ENCODE measurements around the gene PSMC4.

Gene PSMC4

GRCh38 chr19:39993605-39994004 lies 22.6 kb downstream of the PSMC4 start:
- no peak for DNase-seq (ENCODE audit: low read depth)

- DNase-seq (ENCODE audit: low read depth), result no peak
Measured at GRCh38 chr19:39994361-39994760, 23.4 kb downstream of the PSMC4 start.

- no peak for DNase-seq (ENCODE audit: low read depth)
Measured at GRCh38 chr19:39995794-39996193, 24.8 kb downstream of the PSMC4 start.

GRCh38 chr19:39996218-39996810 lies 25.3 kb downstream of the PSMC4 start:
- DNase-seq (ENCODE audit: low read depth), result no peak

GRCh38 chr19:39996811-39997637 lies 26.1 kb downstream of the PSMC4 start, which contains the start of gene ZNF546:
Gene ZNF546 (plus strand): TSS chr19:39997060. CDS start chr19:39998327, 1,267 bp downstream.
- peak; percentile 86 for DNase-seq (ENCODE audit: low read depth)

- DNase-seq (ENCODE audit: low read depth), result no peak
Measured at GRCh38 chr19:39997638-39998216, 26.8 kb downstream of the PSMC4 start.

- DNase-seq (ENCODE audit: low read depth), result no peak
Measured at GRCh38 chr19:39998501-39998900, 27.5 kb downstream of the PSMC4 start.

GRCh38 chr19:40005691-40006272 lies 34.8 kb downstream of the PSMC4 start:
- DNase-seq (ENCODE audit: low read depth), result no peak

- no peak for DNase-seq (ENCODE audit: low read depth)
Measured at GRCh38 chr19:40006273-40006691, 35.3 kb downstream of the PSMC4 start.

- DNase-seq (ENCODE audit: low read depth), result no peak
Measured at GRCh38 chr19:40009674-40010073, 38.7 kb downstream of the PSMC4 start.

GRCh38 chr19:40013991-40014390 lies 43.0 kb downstream of the PSMC4 start:
- no peak for DNase-seq (ENCODE audit: low read depth)

GRCh38 chr19:40023969-40024368 lies 53.0 kb downstream of the PSMC4 start:
- DNase-seq (ENCODE audit: low read depth), result no peak

GRCh38 chr19:40025938-40026596 lies 55.1 kb downstream of the PSMC4 start:
- no peak for DNase-seq (ENCODE audit: low read depth)

- no peak for DNase-seq (ENCODE audit: low read depth)
Measured at GRCh38 chr19:40026597-40026970, 55.6 kb downstream of the PSMC4 start.

Data from stimulated activated CD8-positive, alpha-beta memory T cell treated with anti-CD3 and anti-CD28 coated beads, Interleukin-15, amount 100 ng/mL, for 1 hour (primary cell).